ENCODE data around the gene MAP7D2.
"Not testable (repeated sequence)": the region's sequence is repeated elsewhere in the genome, so short reads cannot be mapped to it uniquely, and the experiment has no call there.

MAP7D2 gene

DNA sequence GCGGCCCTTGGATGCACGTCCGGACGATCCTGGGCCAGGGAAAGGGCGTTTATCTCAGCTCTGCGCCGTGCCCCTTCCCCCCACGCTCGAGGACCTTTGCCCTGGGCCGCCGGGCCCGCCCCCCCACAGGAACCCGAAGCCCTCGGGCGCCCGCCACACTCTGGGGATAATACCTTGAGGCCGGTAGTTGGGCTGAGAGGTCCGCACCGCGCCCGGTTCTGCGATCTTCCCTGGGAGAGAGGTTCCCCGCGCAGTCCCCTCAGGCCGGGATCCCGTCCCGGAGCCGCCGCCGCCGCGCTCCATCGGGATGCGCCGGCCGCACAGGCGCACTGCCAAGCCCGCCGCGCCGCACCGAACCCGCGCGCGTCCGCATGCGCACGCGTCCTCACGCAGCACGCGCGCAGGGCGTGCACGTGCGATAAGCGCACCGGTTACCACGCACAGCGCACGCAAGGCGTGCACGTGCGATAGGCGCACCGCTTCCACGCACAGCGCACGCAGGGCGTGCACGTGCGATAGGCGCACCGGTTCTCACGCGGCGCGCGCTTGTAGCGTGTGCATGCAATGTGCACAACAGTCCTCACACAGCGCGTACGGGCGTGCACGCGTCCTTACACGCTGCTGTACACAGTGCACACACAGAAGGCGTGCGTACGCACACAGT is at the start of gene MAP7D2:
Gene MAP7D2, minus strand, starts transcription at position 331 of the 664 bp plus-strand sequence. Its CDS starts 28 bp downstream, at position 303.
- no peak for DNase-seq

DNA sequence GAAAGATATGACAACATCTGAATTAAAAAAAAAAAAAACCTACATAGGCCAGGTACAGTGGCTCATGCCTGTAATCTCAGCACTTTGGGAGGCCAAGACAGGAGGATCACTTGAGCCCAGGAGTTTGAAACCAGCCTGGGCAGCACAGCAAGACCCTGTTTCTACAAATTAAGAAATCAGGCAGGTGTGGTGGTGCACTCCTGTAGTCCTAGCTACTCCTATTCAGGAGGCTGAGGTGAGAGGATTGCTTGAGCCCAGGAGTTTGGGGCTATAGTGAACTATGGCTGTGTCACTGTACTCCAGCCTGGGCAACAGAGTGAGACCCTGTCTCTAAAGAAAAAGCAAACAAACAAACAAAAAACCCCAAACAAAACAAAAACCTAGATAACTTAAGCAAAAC is 45.8 kb upstream of the MAP7D2 start:
- DNase-seq: not testable (repeated sequence)

DNA sequence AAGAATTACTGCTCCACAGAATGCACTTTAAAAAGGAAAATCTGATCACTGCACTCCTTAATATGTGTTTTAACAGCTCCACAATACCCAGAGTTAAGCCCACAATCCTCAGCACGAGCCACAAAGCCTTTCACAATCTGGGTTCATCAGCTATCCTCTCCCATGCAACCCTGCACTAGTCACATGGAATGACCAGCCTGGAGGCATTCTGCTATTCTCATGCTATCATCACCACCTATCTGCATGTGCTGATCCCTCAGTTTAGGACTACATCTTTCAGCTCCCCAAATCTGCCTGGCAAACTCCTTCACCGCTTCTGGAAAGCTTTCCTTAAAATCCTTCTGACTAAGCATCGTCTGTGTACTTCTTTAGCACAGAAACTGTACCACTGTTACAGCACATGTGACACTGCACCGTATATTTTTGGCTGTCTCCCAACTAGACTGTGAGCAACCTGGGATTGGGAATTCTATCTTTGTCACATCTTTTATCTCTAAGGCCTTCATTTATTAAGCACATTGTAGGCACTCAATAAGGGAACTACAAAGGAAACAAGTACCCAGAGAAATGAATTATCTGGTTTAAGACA is 43.2 kb upstream of the MAP7D2 start:
- DNase-seq: no peak

DNA sequence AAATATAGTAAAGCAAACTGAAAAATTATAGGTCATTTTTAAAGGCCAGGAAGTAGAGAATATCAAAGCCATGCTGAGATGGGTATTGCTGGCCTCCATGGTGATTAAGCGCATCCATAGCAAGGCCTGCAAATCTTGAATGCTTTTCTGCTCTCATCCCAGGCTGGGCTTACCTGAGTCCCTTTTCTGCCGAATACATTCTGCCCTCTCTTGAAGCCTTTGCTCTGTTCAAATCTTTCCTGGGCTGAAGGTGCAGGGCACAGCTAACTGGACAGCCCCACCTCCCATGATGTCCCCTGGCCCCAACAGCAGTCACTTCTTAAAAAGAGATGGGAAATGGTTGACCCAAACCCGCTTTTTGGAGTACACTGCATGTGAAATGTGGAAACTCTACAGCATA is 35.0 kb upstream of the MAP7D2 start:
- DNase-seq: no peak

GRCh38 chrX:20149326-20149725 is 32.6 kb upstream of the MAP7D2 start:
- DNase-seq: no peak

- DNase-seq: no peak
Measured at GRCh38 chrX:20147561-20147960, 30.9 kb upstream of the MAP7D2 start.

DNA sequence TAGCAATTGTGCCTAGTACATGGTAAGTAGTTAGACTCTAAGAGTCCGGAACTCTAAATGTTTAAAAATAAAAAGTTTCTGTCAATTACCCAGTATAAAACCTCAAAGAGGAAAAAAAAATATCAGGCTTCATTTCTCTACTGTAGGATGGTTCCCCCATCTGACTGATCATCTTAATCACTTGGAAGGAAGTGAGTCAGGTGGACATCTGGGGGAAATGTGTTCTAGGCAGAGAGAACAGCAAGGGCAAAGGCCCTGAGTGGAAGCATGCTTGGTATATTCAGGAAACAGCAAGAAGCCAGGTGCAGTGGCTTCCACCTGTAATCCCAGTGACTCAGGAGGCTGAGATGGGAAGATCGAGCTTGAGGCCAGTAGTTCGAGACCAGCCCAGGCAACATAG is 27.8 kb upstream of the MAP7D2 start:
- DNase-seq: no peak

- peak; percentile 8 for DNase-seq
Measured at GRCh38 chrX:20143561-20143960, 26.9 kb upstream of the MAP7D2 start.

DNA sequence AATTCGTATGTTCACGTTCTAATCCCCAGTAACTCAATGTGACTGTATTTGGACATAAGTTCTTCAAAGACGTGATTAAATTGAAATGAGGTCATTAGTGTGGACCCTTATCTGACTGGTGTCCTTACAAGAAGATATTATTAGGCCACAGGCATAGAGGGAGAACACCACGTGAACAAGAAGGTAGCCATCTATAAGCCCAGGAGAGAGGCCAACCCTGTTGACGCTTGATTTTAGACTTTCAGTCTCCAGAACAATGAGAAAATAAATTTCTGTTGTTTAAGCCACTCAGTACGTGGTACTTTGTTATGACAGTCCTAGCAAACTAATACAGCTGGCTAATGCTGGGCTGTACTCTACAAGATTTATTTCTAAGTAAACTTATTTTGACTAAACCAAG is 26.4 kb upstream of the MAP7D2 start:
- DNase-seq: no peak

DNA sequence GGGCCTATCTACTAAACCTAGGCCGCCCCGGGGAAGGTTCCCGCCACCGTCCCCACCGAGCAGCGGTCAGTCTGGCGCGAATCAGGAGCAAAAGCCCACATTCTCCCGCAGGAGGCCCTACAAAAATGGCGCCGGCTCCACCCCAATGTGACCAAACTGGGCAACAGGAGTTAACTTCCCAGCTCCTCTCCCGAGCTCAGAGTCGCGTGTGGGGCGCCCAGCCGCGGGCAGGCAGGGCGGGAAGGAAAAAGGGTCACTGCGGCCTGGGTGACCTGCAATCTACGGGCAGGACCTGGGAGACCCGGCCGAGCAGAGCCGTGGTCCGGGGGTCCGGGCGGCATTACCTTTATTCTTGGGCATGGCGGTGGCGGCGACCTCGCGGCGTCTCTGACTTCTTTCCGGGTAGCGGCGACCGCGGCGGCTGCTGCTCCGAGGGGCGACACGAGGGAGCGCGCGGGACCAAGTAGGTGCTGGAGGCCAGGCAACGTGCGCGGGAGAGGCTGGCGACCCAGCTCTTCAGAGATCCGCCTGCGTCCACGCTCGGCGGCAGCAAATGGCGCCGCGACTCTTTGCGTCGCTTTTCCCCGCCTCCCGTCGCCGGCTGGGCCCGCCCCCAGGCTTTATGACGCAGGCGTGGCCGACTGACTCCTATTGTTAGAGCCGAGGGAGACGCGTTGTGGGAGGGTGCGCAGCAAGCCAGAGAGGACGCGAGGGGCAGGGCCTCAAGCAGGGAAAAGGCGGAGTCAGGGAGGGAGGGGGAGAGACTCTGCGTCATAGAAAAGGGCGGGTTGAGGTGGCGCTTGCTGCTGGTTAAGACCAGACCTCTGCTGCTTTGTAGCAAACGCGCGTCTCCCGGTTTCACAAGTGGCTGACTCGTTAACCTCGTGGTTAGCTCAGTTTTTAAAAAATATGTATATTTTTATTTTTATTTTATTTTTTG is 24.8 kb upstream of the MAP7D2 start, which contains the start of gene EIF1AX:
Gene EIF1AX, minus strand, starts transcription at position 558 of the 940 bp plus-strand sequence. Its CDS starts 198 bp downstream, at position 360.
- DNase-seq: peak; percentile 98

DNA sequence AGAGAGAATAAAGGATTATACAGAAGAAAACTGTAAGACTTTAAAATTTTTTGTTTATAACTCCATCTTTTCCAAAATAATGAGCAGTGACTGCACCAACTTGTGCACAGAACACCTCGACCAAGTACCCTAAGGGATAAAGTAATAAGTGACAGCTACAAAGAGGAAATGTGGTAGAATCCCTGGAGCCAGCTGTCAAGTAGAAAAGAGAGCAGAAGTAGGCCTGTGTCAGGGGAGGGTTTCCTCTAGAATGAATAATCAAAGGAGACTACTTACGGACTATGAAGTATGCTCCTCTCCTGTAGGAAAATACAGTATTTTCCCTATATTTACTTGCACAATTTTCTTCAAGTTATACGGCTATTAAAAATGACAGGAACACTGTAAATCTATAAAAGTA is 23.7 kb upstream of the MAP7D2 start:
- no peak for DNase-seq

DNA sequence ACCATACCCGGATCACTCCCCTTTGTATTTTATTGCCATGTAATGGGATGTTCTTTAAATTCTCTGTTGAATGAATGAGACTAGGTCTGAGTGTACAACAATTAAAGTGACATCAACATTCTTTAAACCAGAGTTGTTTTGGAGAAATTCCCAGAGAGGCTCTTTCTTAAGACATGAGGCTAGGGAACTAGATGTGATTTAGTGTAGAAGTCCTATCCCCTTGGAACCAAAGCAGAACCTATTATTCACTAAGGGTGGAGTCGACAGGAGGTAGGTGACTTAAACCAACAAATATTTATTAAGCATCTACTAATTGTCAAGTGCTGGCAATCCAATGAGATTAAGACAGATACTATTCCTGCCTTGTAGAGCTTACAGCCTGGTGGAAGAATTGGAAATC is 23.3 kb upstream of the MAP7D2 start:
- DNase-seq: no peak

DNA sequence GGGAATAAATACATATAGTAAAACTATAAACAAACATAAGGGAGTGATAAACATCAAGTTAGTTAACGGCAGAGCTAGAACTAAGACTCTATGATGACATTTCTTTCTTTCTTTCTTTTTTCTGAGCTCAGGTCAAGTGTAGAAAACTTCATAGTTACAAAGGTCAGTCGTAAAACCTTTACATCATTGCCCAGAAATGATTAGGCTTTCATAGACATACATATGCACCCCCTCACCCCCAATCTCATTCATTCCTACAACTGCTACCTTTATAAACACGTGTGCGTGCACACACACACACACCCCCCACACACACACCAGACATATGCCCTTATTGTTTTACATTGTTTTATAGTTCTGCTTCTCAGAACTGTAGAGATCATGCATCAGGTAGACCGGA is 19.2 kb upstream of the MAP7D2 start:
- DNase-seq: no peak

DNA sequence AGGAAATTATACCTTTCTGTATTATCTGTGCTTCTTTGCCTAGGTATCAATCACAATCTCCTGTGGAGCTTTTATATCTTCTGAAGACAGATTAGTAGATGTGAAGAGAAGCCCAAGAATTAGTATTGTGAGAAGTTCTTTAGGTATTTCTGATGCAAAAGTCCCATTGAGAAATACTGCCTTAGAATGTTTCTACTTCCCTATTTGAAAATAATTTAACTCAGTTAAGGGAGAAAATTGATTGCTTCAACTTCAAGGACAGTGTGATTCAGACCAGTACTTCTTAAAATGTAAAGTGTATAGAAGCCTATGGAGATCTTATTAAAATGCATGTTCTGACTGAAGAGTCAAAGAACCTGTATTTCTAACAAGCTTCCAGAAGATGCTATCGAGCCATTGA is 16.0 kb upstream of the MAP7D2 start:
- no peak for DNase-seq

DNA sequence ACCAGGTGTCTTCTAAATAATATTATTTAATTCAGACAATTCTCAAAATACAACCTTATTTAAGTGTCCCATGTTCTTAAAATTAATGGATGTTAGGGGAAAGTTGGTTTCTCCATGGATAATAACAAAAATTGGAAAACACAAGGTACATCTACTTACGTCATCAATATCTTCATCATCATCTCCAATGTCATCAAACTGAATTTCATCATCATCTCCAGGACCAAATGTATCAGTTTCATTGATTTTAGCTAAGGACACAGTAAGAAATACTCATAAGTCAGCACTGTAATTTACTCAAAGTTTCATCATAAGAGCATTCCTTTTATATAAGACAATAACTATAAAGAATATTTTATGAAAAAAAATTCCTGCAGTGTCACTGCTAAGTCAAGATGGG is 13.7 kb upstream of the MAP7D2 start:
- DNase-seq: no peak

- no peak for DNase-seq
Measured at GRCh38 chrX:20129547-20129946, 12.8 kb upstream of the MAP7D2 start.

DNA sequence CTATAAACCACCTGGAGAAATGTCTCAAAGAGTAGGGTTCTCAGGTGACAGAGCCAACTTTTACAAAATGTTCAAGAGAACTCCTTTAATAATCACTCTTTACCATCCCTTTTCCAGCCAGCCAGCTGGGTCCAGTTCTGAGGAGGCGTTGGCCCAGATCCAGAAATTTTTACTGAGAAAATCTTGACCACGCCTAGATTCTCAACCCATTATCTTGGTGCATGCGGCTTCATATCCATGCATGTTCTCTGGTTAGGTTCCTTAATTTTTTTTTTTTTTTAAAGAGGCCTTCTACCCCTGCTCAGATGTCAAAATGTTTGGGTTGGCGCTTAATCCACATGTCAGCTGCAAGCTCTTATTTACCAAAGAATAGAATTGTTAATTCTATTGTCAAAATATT is 12.0 kb upstream of the MAP7D2 start:
- DNase-seq: no peak

GRCh38 chrX:20127440-20127839 is 10.7 kb upstream of the MAP7D2 start:
- not testable (repeated sequence) for DNase-seq

- not testable (repeated sequence) for DNase-seq
Measured at GRCh38 chrX:20126833-20127232, 10.1 kb upstream of the MAP7D2 start.

GRCh38 chrX:20124964-20125363 is 8.3 kb upstream of the MAP7D2 start:
- no peak for DNase-seq

DNA sequence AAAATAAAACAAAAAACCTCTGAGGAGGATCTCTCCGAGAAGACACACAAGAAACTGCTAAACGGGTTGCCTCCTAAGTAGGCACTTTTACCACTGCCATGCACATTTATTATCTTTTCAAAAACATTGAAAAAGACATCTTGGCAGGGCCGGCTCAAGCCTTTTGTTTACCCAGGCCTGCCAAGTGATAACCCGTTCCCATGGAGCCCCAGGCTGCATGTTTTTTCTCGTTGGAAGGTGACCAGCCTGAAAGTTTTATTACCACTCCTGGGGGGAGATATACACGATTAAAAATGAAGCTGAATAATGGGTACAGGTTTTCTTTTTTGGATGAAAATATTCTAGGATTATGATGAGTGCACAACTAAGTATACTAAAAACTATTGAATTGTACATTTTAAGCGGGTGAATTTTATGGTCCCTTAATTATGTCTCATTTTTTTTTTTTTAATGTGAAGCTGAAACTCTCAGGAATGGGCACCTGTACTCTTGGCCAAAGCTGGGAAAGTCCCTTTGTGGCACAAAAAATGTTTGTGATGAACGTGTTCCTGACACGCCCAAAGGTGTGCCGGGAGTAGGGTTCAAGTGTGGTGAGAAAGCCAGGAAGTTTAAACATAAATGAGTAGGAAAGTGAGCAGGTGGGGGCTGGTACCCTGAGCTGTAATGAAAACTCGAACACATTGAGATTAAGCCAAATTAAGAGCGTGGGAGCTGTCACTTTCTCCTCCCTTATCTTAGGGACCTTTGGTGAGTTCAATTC is 1.5 kb upstream of the MAP7D2 start:
- peak; percentile 15 for DNase-seq

DNA sequence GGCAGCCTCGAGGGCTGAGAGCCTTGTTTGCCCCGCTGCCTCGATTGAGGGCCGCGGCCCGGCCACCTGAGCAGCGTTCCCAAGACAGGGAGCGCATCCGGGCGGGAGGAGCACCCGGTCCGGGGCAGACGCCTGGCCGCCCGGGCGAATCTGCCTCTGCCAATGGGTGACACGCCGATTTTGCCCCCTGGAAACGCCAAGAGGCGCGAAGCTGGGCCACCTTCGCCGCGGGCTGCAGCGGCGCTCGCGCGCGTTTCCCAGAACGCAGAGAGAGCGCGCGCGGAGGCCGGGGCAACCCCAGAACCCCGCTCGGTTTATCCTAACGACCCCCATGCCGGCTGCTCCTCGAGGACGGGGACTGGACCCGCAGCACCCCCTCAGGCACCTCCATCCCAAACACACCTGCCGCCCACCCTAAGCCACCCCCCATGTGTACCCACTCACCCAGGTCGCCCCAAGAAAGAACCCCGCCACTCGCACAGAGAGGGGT is 575 bp downstream of the MAP7D2 start:
- DNase-seq: peak; percentile 36
